ENCODE data around the gene PLXNB3. TPM values are rescaled to one million over a fixed set of nuclear protein-coding genes. Genes with fewer than 3 reads are reported as not detected.

The PLXNB3 gene
- total RNA-seq, 1 donor from 2014 or later: 0.98 TPM

GRCh38 chrX:153799326-153799725 lies 35.3 kb downstream of the PLXNB3 start:
- no peak for DNase-seq (ENCODE audit: low spot score, unreplicated experiment)
- H3K27me3 Mint-ChIP-seq: no peaks in the 10 kb centered on the region
- peaks cover 4% of the 10 kb centered on the region for H3K4me1 Mint-ChIP-seq (ENCODE audit: low read depth)
- TF ChIP-seq CTCF (IDR thresholded peaks at IDR 0.05; ENCODE audit: unreplicated experiment): no peak
- H3K36me3 Mint-ChIP-seq (ENCODE audit: insufficient read depth): peaks cover 1% of the 10 kb centered on the region
- H3K9me3 Mint-ChIP-seq (ENCODE audit: low read depth): no peaks in the 10 kb centered on the region
- H3K27ac Mint-ChIP-seq: no peak overlapping the region
- no peak overlapping the region for H3K4me3 Mint-ChIP-seq (ENCODE audit: low read depth)

- no peaks in the 10 kb centered on the region for H3K36me3 Mint-ChIP-seq (ENCODE audit: insufficient read depth)
- TF ChIP-seq CTCF (IDR thresholded peaks at IDR 0.05; ENCODE audit: unreplicated experiment): no peak
- peaks cover 4% of the 10 kb centered on the region for H3K4me1 Mint-ChIP-seq (ENCODE audit: low read depth)
- H3K27ac Mint-ChIP-seq: no peak overlapping the region
- H3K9me3 Mint-ChIP-seq (ENCODE audit: low read depth): no peaks in the 10 kb centered on the region
- no peak for DNase-seq (ENCODE audit: low spot score, unreplicated experiment)
- H3K4me3 Mint-ChIP-seq (ENCODE audit: low read depth): no peak overlapping the region
- no peaks in the 10 kb centered on the region for H3K27me3 Mint-ChIP-seq
Observed at GRCh38 chrX:153800177-153800722, 36.2 kb downstream of the PLXNB3 start.

DNA sequence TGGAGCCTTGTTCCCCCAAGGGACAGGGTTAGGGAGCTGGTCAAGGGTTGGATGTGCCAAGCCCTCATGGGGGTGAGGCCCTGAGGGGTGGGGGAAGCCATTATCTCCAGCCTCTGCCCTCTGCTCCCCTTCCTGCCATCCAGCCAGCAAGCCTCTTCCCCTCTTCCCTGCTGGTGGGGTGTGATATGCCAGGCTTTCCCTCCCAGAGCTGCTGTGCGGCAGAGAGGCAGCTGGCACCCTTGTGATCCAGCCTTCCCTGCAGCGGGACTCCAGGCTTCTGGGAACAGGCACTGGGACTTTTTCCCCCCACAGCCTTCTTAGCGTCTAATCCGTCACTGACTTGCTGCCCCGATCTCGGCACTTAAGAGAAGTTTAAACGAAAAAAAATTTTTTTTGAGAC lies 36.7 kb downstream of the PLXNB3 start:
- Mint-ChIP-seq H3K27ac (no peak overlapping the region), H3K36me3 (ENCODE audit: insufficient read depth) (no peaks in the 10 kb centered on the region), H3K9me3 (ENCODE audit: low read depth) (no peaks in the 10 kb centered on the region), H3K27me3 (no peaks in the 10 kb centered on the region), H3K4me3 (ENCODE audit: low read depth) (no peak overlapping the region), H3K4me1 (ENCODE audit: low read depth) (peaks cover 2% of the 10 kb centered on the region)
- no peak for TF ChIP-seq CTCF (IDR thresholded peaks at IDR 0.05; ENCODE audit: unreplicated experiment)
- no peak for DNase-seq (ENCODE audit: low spot score, unreplicated experiment)

GRCh38 chrX:153801669-153802068 lies 37.6 kb downstream of the PLXNB3 start:
- Mint-ChIP-seq H3K27ac (no peak overlapping the region), H3K27me3 (no peaks in the 10 kb centered on the region), H3K9me3 (ENCODE audit: low read depth) (no peaks in the 10 kb centered on the region), H3K4me1 (ENCODE audit: low read depth) (no peaks in the 10 kb centered on the region), H3K36me3 (ENCODE audit: insufficient read depth) (no peaks in the 10 kb centered on the region), H3K4me3 (ENCODE audit: low read depth) (no peak overlapping the region)
- DNase-seq (ENCODE audit: low spot score, unreplicated experiment): no peak
- TF ChIP-seq CTCF (IDR thresholded peaks at IDR 0.05; ENCODE audit: unreplicated experiment): no peak

DNA sequence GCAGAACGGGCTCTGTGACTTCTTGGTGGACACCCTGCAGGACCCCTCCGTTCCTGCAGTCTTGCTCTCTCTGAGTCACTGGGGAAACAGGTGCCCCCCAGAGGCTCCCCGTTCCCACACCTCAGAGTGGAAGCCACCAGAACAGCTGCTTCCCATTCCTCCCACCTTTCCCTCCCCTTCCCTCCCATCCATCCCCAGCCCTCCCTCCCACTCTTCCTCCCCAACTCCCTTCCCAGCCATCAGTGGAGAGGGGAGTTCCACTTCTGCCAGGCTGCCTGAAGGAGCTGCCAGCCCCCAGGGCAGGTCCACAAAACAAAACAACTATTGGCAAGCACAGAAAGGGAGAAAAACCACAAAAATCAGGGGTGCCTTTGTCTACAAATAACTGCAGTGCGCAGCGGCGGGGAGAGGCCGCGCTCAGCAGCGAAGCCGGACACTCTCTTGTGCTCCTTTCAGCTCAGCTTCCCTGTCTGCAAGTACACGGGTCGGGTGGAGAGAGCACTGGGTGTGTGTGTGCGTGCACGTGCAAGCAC lies 38.5 kb downstream of the PLXNB3 start:
- DNase-seq (ENCODE audit: low spot score, unreplicated experiment): no peak
- Mint-ChIP-seq H3K4me3 (ENCODE audit: low read depth) (no peak overlapping the region), H3K9me3 (ENCODE audit: low read depth) (no peaks in the 10 kb centered on the region)

More for the DNA sequence above, 38.5 kb downstream of the PLXNB3 start:
- Mint-ChIP-seq H3K4me1 (ENCODE audit: low read depth) (no peaks in the 10 kb centered on the region), H3K36me3 (ENCODE audit: insufficient read depth) (no peaks in the 10 kb centered on the region), H3K27ac (no peak overlapping the region), H3K27me3 (no peaks in the 10 kb centered on the region)
- TF ChIP-seq CTCF (IDR thresholded peaks at IDR 0.05; ENCODE audit: unreplicated experiment): no peak
